HG03342 (cell line): ENCODE measurements around the gene SLC8A2.

Experiments
- ATAC-seq: cut with Tn5 transposase; IDR thresholded peaks from one replicate; pipeline ENCODE4 v1.9.1; 2021; ENCODE audit warnings: mild to moderate bottlenecking, moderate library complexity; ENCODE audit not compliant: unreplicated experiment

The SLC8A2 gene

GRCh38 chr19:47471733-47472457 is at the start of gene SLC8A2:
Gene SLC8A2, minus strand, starts transcription at chr19:47471893. Its CDS starts 5,490 bp downstream, at chr19:47466403.
- no peak for ATAC-seq

GRCh38 chr19:47520839-47521238 is 49.1 kb upstream of the SLC8A2 start:
- ATAC-seq = no peak

- ATAC-seq = no peak
Measured at GRCh38 chr19:47520343-47520806, 48.7 kb upstream of the SLC8A2 start.

GRCh38 chr19:47518854-47519253 is 47.2 kb upstream of the SLC8A2 start:
- ATAC-seq = no peak

GRCh38 chr19:47518139-47518538 is 46.4 kb upstream of the SLC8A2 start:
- no peak for ATAC-seq

GRCh38 chr19:47514869-47515588 is 43.3 kb upstream of the SLC8A2 start, which contains the start of gene NAPA:
Gene NAPA, minus strand, starts transcription at chr19:47515063. Its CDS starts 123 bp downstream, at chr19:47514940.
- ATAC-seq = peak; percentile 84

- ATAC-seq = no peak
Measured at GRCh38 chr19:47514151-47514868, 42.6 kb upstream of the SLC8A2 start.

- no peak for ATAC-seq
Measured at GRCh38 chr19:47512948-47513319, 41.2 kb upstream of the SLC8A2 start.

- ATAC-seq = no peak
Measured at GRCh38 chr19:47512183-47512947, 40.7 kb upstream of the SLC8A2 start.

- ATAC-seq = no peak
Measured at GRCh38 chr19:47511681-47512080, 40.0 kb upstream of the SLC8A2 start.

- no peak for ATAC-seq
Measured at GRCh38 chr19:47511128-47511517, 39.4 kb upstream of the SLC8A2 start.

GRCh38 chr19:47510516-47511127 is 38.9 kb upstream of the SLC8A2 start:
- ATAC-seq = no peak

- no peak for ATAC-seq
Measured at GRCh38 chr19:47509973-47510372, 38.3 kb upstream of the SLC8A2 start.

- no peak for ATAC-seq
Measured at GRCh38 chr19:47509170-47509847, 37.6 kb upstream of the SLC8A2 start.

- ATAC-seq = no peak
Measured at GRCh38 chr19:47508721-47509120, 37.0 kb upstream of the SLC8A2 start.

- no peak for ATAC-seq
Measured at GRCh38 chr19:47507924-47508553, 36.3 kb upstream of the SLC8A2 start.

- no peak for ATAC-seq
Measured at GRCh38 chr19:47507012-47507411, 35.3 kb upstream of the SLC8A2 start.

- no peak for ATAC-seq
Measured at GRCh38 chr19:47506459-47506858, 34.8 kb upstream of the SLC8A2 start.

- ATAC-seq = no peak
Measured at GRCh38 chr19:47505506-47505905, 33.8 kb upstream of the SLC8A2 start.

GRCh38 chr19:47503826-47504150 is 32.1 kb upstream of the SLC8A2 start:
- no peak for ATAC-seq
